Liver (tissue), 3 donors: ENCODE results near the gene TMEM150A.

Experiments
- CTCF ChIP-seq: fragments of 150-350 bp; IDR thresholded peaks from 2 replicates; pipeline ENCODE4 v1.5.1; 2017; ENCODE audit warnings: improper control_type of control experiment, low read depth, low read length; ENCODE audit not compliant: missing input control
- EGR1 ChIP-seq, 2 donors: IDR thresholded peaks; 2 replicates each; pipeline ENCODE4 v1.6.1; 2016 to 2018; ENCODE audit warnings: antibody characterized with exemption in 2 of 2, low read depth in 2 of 2
- FOXA1 ChIP-seq: IDR thresholded peaks from 2 replicates; pipeline ENCODE4 v1.6.1; 2016; ENCODE audit warnings: antibody characterized with exemption
- JUND ChIP-seq, 2 donors: IDR thresholded peaks; 2 replicates each; pipeline ENCODE4 v1.6.1; 2016; ENCODE audit warnings: antibody characterized with exemption in 2 of 2
- MAX ChIP-seq: IDR thresholded peaks from 2 replicates; pipeline ENCODE4 v1.6.1; 2016; ENCODE audit warnings: antibody characterized with exemption
- RAD21 ChIP-seq, 2 donors: IDR thresholded peaks; 2 replicates each; pipeline ENCODE4 v1.6.1; 2016; ENCODE audit warnings: antibody characterized with exemption in 2 of 2, mild to moderate bottlenecking in 2 of 2
- REST ChIP-seq: IDR thresholded peaks from 2 replicates; pipeline ENCODE4 v1.6.1; 2016; ENCODE audit warnings: antibody characterized with exemption, mild to moderate bottlenecking
- RXRA ChIP-seq, 2 donors: IDR thresholded peaks; 2 replicates each; pipeline ENCODE4 v1.6.1; 2017 to 2018; ENCODE audit warnings: antibody characterized with exemption in 2 of 2, mild to moderate bottlenecking in 1 of 2
- YY1 ChIP-seq: IDR thresholded peaks from 2 replicates; pipeline ENCODE4 v1.6.1; 2016; ENCODE audit warnings: antibody characterized with exemption, mild to moderate bottlenecking
- donor health status: healthy.
- donor health status: healthy.

- no peak for TF ChIP-seq CTCF
- TF ChIP-seq RXRA (IDR thresholded peaks at IDR 0.05): no peak
- no peak for TF ChIP-seq FOXA1
- no peak for TF ChIP-seq JUND (IDR thresholded peaks at IDR 0.05)
- TF ChIP-seq EGR1 (IDR thresholded peaks at IDR 0.05; ENCODE audit: low read depth in 2 of 2): no peak
- no peak for TF ChIP-seq YY1
- no peak for TF ChIP-seq RAD21 (IDR thresholded peaks at IDR 0.05)
- TF ChIP-seq REST: no peak
- TF ChIP-seq MAX: no peak
Measured at GRCh38 chr2:85588236-85588635, 14.3 kb downstream of the TMEM150A start.
